Heart right ventricle (tissue), 16 donors: ENCODE measurements around the gene SPCS3. TPM values are rescaled to one million over a fixed set of nuclear protein-coding genes. Genes with fewer than 3 reads are reported as not detected.
"Not testable (repeated sequence)": the region's sequence is repeated elsewhere in the genome, so short reads cannot be mapped to it uniquely, and the experiment has no call there.

Experiments used
- ATAC-seq, 8 donors: fragments of 200-7000 bp; cut with Tn5 transposase; one replicate each; pipeline ENCODE4 v1.9.1; 2020; ENCODE audit warnings: mild to moderate bottlenecking in 8 of 8, moderate library complexity in 8 of 8, moderate number of reproducible peaks in 1 of 8
- DNase-seq, 2 donors: peaks; one replicate each; pipeline ENCODE4 v3.0.0-alpha.2; 2020
- H3K27ac ChIP-seq, 10 donors: fragments of 200-600 bp; sonication (generic) in 2 of 10; one replicate each; pipeline versions ENCODE4 v1.5.0 to v1.8.0; 2020 to 2022; ENCODE audit warnings: mild to moderate bottlenecking in 3 of 10
- H3K27me3 ChIP-seq, 7 donors: fragments of 200-600 bp; one replicate each; pipeline ENCODE4 v1.8.0; 2021 to 2022; ENCODE audit warnings: mild to moderate bottlenecking in 2 of 7
- H3K36me3 ChIP-seq, 9 donors: fragments of 200-600 bp; sonication (generic) in 1 of 9; one replicate each; pipeline versions ENCODE4 v1.5.0 to v1.8.0; 2020 to 2022; ENCODE audit warnings: mild to moderate bottlenecking in 2 of 9
- H3K4me1 ChIP-seq, 9 donors: fragments of 200-600 bp; sonication (generic) in 1 of 9; one replicate each; pipeline versions ENCODE4 v1.5.0 to v1.8.0; 2020 to 2022; ENCODE audit warnings: mild to moderate bottlenecking in 4 of 9
- H3K4me3 ChIP-seq, 10 donors: fragments of 200-600 bp; sonication (generic) in 2 of 10; one replicate each; pipeline versions ENCODE4 v1.5.0 to v1.8.0; 2020 to 2022; ENCODE audit warnings: mild to moderate bottlenecking in 7 of 10, moderate library complexity in 2 of 10
- H3K9me3 ChIP-seq, 11 donors: fragments of 200-600 bp in 10 of 11; sonication (generic) in 2 of 11; one replicate each; pipeline versions ENCODE4 v1.5.0 to v1.8.0; 2013 to 2022; ENCODE audit warnings: mild to moderate bottlenecking in 2 of 11, control low read depth in 1 of 11, moderate library complexity in 1 of 11
- CTCF ChIP-seq, 9 donors: fragments of 200-600 bp; sonication (generic) in 2 of 9; IDR thresholded peaks; one replicate each; pipeline versions ENCODE4 v1.5.0 to v1.8.0; 2021 to 2022; ENCODE audit warnings: antibody characterized with exemption in 9 of 9, mild to moderate bottlenecking in 5 of 9, moderate library complexity in 1 of 9
- WGBS, 2 donors: extraction: QIAGEN DNeasy Blood & Tissue Kit; methylation state at CpG; one replicate each; pipeline ENCODE4 v1.1.7; 2013; ENCODE audit warnings: inconsistent platforms in 1 of 2; 5-methylcytosine and 5-hydroxymethylcytosine counted together
- intact Hi-C, 10 donors: fragments of 100-400 bp; cut with DNase I; formaldehyde crosslinking; loops; one replicate each; pipeline versions ENCODE4 v1.11.1 to v1.14.2; 2022
- polyA plus RNA-seq, 2 donors: library from polyadenylated mRNA; stranded (reverse); fragments of 200-250 nt; gene quantifications; one replicate each; pipeline ENCODE4 v1.2.3, GENCODE V29; 2013
- total RNA-seq, 10 donors: library from RNA; stranded (reverse); fragmentation: NEBNext Ultra II Directional in 3 of 10; extraction: Animal tissue kit (Norgen Biotek cat#: 25700) in 3 of 10; gene quantifications; one replicate each; pipeline versions ENCODE4 v1.2.1 to v1.2.4, GENCODE V29; 2021 to 2023
- donor health status: Arrhythmogenic right ventricular cardiomyopathy.
- donor health status: ischemic (EF 13 %, LVEDD 7.1; RV severe dilation, severe dysfunction).
- donor health status: healthy with polysubstance abuse.
- donor health status: DM: no; HTN: yes; CAD: no.
- donor health status: DM: no; HTN: no; CAD: no.
- donor health status: ischemic (EF 25% LVEDD 6.9; RV normal size, moderate dysfunction).
- donor health status: ischemic (EF 25% LVEDD 5.7; RV mildly dilated, moderate dysfunction).
- donor health status: healthy.
- donor health status: DM: yes; HTN: yes; CAD: no.
- donor health status: Ischemic cardiomyopathy.
- donor health status: ischemic (EF 35%, LVEDD 5.7; RV mildly dilated, moderate dysfunction).
- donor health status: nonischemic (EF 11% LVEDD 7.7; RV severe dilation, severe dysfunction).
- donor health status: DM: yes; HTN: yes; CAD: no.
- donor health status: PGD.
- donor health status: ischemic (EF 29% LVEDD 5.4; RV normal size, mild dysfunction).
- donor health status: nonischemic (EF 23%, LVEDD 6.1; RV moderate dilation, normal function).

The SPCS3 gene
- total and polyA plus RNA-seq, 12 donors, result 21.7 to 122 (median 90.9) TPM

DNA sequence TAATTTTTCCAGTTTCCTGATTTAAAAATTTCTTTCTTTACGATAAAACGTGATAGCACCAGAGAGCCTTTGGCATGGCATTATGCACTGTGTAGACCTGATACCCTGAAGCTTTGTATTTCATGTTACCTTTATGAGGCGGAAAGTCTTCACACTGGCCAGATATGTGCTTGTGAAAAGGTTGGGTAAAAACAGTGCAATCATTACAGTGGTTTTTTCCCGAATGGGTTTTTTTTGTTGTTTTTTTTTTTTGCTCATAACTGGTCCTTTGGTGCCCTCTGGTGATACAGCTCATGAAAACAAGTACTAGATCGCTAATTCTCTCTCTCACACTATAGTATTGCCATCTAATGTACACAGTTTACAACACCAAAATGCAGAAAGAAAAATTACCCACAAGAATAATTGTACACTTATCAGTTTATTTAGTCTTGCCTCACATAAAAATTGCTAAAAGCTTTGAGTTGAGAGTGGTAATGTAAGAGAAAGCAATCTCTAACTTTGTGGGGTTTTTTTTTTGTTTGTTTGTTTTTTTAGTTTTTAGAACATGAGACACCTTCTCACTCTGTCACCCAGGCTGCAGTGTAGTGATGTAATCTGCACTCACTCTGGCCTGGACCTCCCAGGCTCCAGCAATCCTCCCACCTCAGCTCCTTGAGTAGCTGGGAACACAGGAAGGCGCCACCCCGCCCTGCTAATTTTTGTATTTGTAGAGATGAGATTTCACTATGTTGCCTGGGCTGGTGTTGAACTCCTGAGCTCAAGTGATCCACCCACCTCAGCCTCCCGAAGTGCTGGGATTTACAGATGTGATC lies 21.3 kb downstream of the SPCS3 start:
- Histone ChIP-seq H3K27ac (no peak overlapping the region), H3K4me3 (peak overlapping the region in 6 of 10 donors; percentile 18 to 47 (median 25)), H3K9me3 (peaks cover 0 to 30% (median 14%) of the 10 kb centered on the region in 11 donors), H3K36me3 (peaks cover 0 to 4% (median 0%) of the 10 kb centered on the region in 9 donors), H3K27me3 (no peaks in the 10 kb centered on the region), H3K4me1 (peaks cover 0 to 29% (median 8%) of the 10 kb centered on the region in 9 donors)
- ATAC-seq (peak in 7 of 8 donors; percentile 35 to 79 (median 58)), DNase-seq (no peak)
- TF ChIP-seq CTCF (IDR thresholded peaks at IDR 0.05), result peak; percentile 35 to 84 (median 65)
- WGBS, 2 donors, result 36 to 41% methylated on average over 8 of the region's 8 CpGs
- intact Hi-C loops, result loop anchor here (1.0 to 10.0 kb wide), 12 partner anchors 64 to 394 kb away; no protein-coding TSS in a partner anchor

GRCh38 chr4:176342384-176342783 lies 22.6 kb downstream of the SPCS3 start:
- no peak for DNase-seq
- intact Hi-C loops, result loop anchor here (2.0 to 10.0 kb wide), 11 partner anchors 65 to 395 kb away; no protein-coding TSS in a partner anchor
- H3K4me3 ChIP-seq, result no peak overlapping the region
- no peak for TF ChIP-seq CTCF (IDR thresholded peaks at IDR 0.05)
- no peak for ATAC-seq
- WGBS, 2 donors, result 92 to 98% methylated on average over 7 of the region's 7 CpGs
- no peaks in the 10 kb centered on the region for H3K27me3 ChIP-seq
- H3K36me3 ChIP-seq, result peaks cover 0 to 2% (median 0%) of the 10 kb centered on the region in 9 donors
- peaks cover 0 to 29% (median 8%) of the 10 kb centered on the region in 9 donors for H3K4me1 ChIP-seq
- no peak overlapping the region for H3K27ac ChIP-seq
- peaks cover 0 to 30% (median 14%) of the 10 kb centered on the region in 11 donors for H3K9me3 ChIP-seq

DNA sequence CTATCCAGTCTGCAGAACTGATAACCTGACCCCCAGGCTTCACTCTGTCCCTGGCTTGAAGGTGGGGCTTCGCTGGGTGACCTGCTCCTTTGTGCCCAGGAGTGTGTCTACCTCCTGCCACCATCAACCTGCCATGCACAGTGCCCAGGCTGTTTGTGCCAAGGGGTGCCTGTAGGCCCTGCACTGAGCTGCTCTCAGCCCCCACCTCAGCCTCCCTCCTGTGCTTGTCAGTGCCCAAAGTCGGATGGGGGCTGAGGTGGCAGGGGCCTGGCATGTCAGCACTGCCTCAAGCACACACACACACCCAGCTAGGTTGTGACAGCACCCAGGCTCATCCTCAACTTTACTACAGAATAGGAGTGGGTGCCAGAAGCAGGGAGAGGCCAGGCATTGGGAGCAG lies 23.5 kb downstream of the SPCS3 start:
- TF ChIP-seq CTCF (IDR thresholded peaks at IDR 0.05), result no peak
- H3K36me3 ChIP-seq, result no peaks in the 10 kb centered on the region
- DNase-seq, result no peak
- no peak overlapping the region for H3K27ac ChIP-seq
- no peak overlapping the region for H3K4me3 ChIP-seq
- H3K4me1 ChIP-seq, result peaks cover 0 to 29% (median 8%) of the 10 kb centered on the region in 9 donors
- no peak for ATAC-seq
- 97 to 98% methylated on average over 2 of the region's 2 CpGs for WGBS, 2 donors
- H3K27me3 ChIP-seq, result no peaks in the 10 kb centered on the region
- intact Hi-C loops, result loop anchor here (2.0 to 10.0 kb wide), 11 partner anchors 66 to 396 kb away; no protein-coding TSS in a partner anchor
- peaks cover 0 to 30% (median 14%) of the 10 kb centered on the region in 11 donors for H3K9me3 ChIP-seq

DNA sequence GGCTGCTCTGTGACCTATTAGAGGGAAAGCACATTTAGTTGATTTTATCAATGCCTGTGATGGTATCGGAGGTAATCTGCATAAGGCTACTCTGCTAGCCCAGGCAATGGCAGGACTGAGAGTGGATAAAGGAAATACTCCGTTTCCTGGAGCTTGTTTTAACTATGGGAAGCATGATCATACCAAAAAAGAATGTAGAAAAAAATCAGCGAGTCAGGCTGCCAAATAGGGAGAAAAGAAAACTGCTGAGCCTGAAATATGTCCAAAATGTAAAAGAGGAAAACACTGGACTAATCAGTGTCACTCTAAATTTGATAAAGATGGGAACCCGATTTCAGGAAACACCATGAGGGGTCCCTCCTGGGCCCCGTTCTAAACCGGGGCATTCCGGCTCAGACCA lies 25.6 kb downstream of the SPCS3 start:
- H3K36me3 ChIP-seq, ATAC-seq, H3K27me3 ChIP-seq, DNase-seq: not testable (repeated sequence)
- Histone ChIP-seq H3K9me3 (peaks cover 0 to 30% (median 14%) of the 10 kb centered on the region in 11 donors), H3K4me1 (peaks cover 0 to 25% (median 6%) of the 10 kb centered on the region in 9 donors), H3K27ac (peak overlapping the region in 2 of 10 donors; percentile 14 to 33), H3K4me3 (peak overlapping the region in 7 of 10 donors; percentile 15 to 43 (median 32))
- intact Hi-C loops, result loop anchor here in 4 of 10 donors (10.0 kb wide), 4 partner anchors 201 to 391 kb away; no protein-coding TSS in a partner anchor
- 28 to 50% methylated on average over 7 of the region's 7 CpGs for WGBS, 2 donors

DNA sequence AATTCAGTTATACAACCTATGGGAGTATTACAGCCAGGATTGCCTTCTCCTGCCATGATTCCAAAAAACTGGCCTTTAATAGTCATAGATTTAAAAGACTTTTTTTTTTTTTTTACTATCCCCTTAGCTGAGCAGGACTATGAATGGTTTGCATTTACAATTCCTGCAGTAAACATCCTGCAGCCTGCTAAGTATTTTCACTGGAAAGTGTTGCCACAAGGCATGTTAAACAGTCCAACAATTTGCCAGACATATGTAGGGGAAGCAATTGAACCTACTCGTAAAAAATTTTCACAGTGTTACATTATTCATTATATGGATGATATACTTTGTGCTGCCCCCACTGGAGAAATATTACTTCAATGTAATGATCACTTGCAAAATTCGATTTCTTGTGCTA lies 27.1 kb downstream of the SPCS3 start:
- 72 to 88% methylated on average over 2 of the region's 2 CpGs for WGBS, 2 donors
- not testable (repeated sequence) for H3K27me3 ChIP-seq, H3K36me3 ChIP-seq, ATAC-seq, H3K27ac ChIP-seq, H3K4me3 ChIP-seq, DNase-seq
- intact Hi-C loops, result loop anchor here in 4 of 10 donors (10.0 kb wide), 4 partner anchors 202 to 392 kb away; no protein-coding TSS in a partner anchor
- H3K9me3 ChIP-seq, result peaks cover 0 to 30% (median 14%) of the 10 kb centered on the region in 11 donors
- peaks cover 0 to 13% (median 0%) of the 10 kb centered on the region in 9 donors for H3K4me1 ChIP-seq
